Heart right ventricle (tissue), 16 donors: Measurements from ENCODE around the gene PIM3. TPM values are rescaled to one million over a fixed set of nuclear protein-coding genes. Genes with fewer than 3 reads are reported as not detected.

Experiments used
- ATAC-seq, 8 donors: fragments of 200-7000 bp; cut with Tn5 transposase; one replicate each; pipeline ENCODE4 v1.9.1; 2020; ENCODE audit warnings: mild to moderate bottlenecking in 8 of 8, moderate library complexity in 8 of 8, moderate number of reproducible peaks in 1 of 8
- DNase-seq, 2 donors: peaks; one replicate each; pipeline ENCODE4 v3.0.0-alpha.2; 2020
- H3K27ac ChIP-seq, 10 donors: fragments of 200-600 bp; sonication (generic) in 2 of 10; one replicate each; pipeline versions ENCODE4 v1.5.0 to v1.8.0; 2020 to 2022; ENCODE audit warnings: mild to moderate bottlenecking in 3 of 10
- H3K27me3 ChIP-seq, 7 donors: fragments of 200-600 bp; one replicate each; pipeline ENCODE4 v1.8.0; 2021 to 2022; ENCODE audit warnings: mild to moderate bottlenecking in 2 of 7
- H3K36me3 ChIP-seq, 9 donors: fragments of 200-600 bp; sonication (generic) in 1 of 9; one replicate each; pipeline versions ENCODE4 v1.5.0 to v1.8.0; 2020 to 2022; ENCODE audit warnings: mild to moderate bottlenecking in 2 of 9
- H3K4me1 ChIP-seq, 9 donors: fragments of 200-600 bp; sonication (generic) in 1 of 9; one replicate each; pipeline versions ENCODE4 v1.5.0 to v1.8.0; 2020 to 2022; ENCODE audit warnings: mild to moderate bottlenecking in 4 of 9
- H3K4me3 ChIP-seq, 10 donors: fragments of 200-600 bp; sonication (generic) in 2 of 10; one replicate each; pipeline versions ENCODE4 v1.5.0 to v1.8.0; 2020 to 2022; ENCODE audit warnings: mild to moderate bottlenecking in 7 of 10, moderate library complexity in 2 of 10
- H3K9me3 ChIP-seq, 11 donors: fragments of 200-600 bp in 10 of 11; sonication (generic) in 2 of 11; one replicate each; pipeline versions ENCODE4 v1.5.0 to v1.8.0; 2013 to 2022; ENCODE audit warnings: mild to moderate bottlenecking in 2 of 11, control low read depth in 1 of 11, moderate library complexity in 1 of 11
- CTCF ChIP-seq, 9 donors: fragments of 200-600 bp; sonication (generic) in 2 of 9; IDR thresholded peaks; one replicate each; pipeline versions ENCODE4 v1.5.0 to v1.8.0; 2021 to 2022; ENCODE audit warnings: antibody characterized with exemption in 9 of 9, mild to moderate bottlenecking in 5 of 9, moderate library complexity in 1 of 9
- WGBS, 2 donors: extraction: QIAGEN DNeasy Blood & Tissue Kit; methylation state at CpG; one replicate each; pipeline ENCODE4 v1.1.7; 2013; ENCODE audit warnings: inconsistent platforms in 1 of 2; 5-methylcytosine and 5-hydroxymethylcytosine counted together
- intact Hi-C, 10 donors: fragments of 100-400 bp; cut with DNase I; formaldehyde crosslinking; loops; one replicate each; pipeline versions ENCODE4 v1.11.1 to v1.14.2; 2022
- polyA plus RNA-seq, 2 donors: library from polyadenylated mRNA; stranded (reverse); fragments of 200-250 nt; gene quantifications; one replicate each; pipeline ENCODE4 v1.2.3, GENCODE V29; 2013
- total RNA-seq, 10 donors: library from RNA; stranded (reverse); fragmentation: NEBNext Ultra II Directional in 3 of 10; extraction: Animal tissue kit (Norgen Biotek cat#: 25700) in 3 of 10; gene quantifications; one replicate each; pipeline versions ENCODE4 v1.2.1 to v1.2.4, GENCODE V29; 2021 to 2023
- donor health status: Arrhythmogenic right ventricular cardiomyopathy.
- donor health status: ischemic (EF 13 %, LVEDD 7.1; RV severe dilation, severe dysfunction).
- donor health status: healthy with polysubstance abuse.
- donor health status: DM: no; HTN: yes; CAD: no.
- donor health status: DM: no; HTN: no; CAD: no.
- donor health status: ischemic (EF 25% LVEDD 6.9; RV normal size, moderate dysfunction).
- donor health status: ischemic (EF 25% LVEDD 5.7; RV mildly dilated, moderate dysfunction).
- donor health status: healthy.
- donor health status: DM: yes; HTN: yes; CAD: no.
- donor health status: Ischemic cardiomyopathy.
- donor health status: ischemic (EF 35%, LVEDD 5.7; RV mildly dilated, moderate dysfunction).
- donor health status: nonischemic (EF 11% LVEDD 7.7; RV severe dilation, severe dysfunction).
- donor health status: DM: yes; HTN: yes; CAD: no.
- donor health status: PGD.
- donor health status: ischemic (EF 29% LVEDD 5.4; RV normal size, mild dysfunction).
- donor health status: nonischemic (EF 23%, LVEDD 6.1; RV moderate dilation, normal function).

PIM3 gene
- total and polyA plus RNA-seq, 12 donors, result 27.4 to 81.6 (median 43.7) TPM

DNA sequence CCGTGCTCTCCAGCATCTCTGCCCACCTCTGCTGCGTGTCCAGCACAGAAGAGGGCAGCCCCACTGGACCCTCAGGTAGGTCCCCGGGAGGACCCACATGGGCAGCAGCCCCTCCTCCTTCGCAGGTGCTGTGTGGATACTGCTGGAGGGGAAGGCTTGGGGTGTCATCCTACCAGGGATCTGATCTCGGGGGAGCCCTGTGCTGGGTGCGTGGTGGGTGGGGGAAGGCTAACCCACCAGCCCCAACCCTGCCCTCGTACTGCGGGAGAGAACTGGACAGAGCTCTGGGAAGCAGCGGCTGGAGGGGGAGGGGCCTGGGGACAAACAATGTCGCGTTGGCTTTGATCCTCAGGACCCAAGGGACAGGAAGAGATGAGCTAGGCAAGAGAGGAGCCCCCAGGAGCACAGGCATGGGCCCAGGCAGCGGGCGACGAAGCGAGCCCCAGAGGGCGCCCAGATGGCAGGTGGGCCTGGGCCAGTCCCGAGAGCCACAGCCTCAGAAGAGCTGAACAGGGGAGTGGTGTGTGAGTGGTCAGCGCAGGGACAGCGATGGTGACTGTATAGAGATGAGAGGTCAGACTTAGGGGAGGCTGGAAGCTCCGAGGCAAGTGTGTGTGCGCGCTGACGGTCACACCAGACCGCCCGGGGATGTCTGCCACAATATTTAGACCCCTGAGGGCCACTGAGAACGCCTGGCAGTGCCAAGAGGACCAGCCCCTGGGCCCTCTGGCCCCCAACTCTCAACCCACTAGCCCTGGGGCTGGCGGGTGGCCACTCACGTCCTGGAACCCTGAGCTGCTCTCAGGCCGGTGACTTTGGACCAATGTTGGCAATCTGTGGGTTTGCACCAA is 1.4 kb upstream of the PIM3 start:
- H3K27me3 ChIP-seq, result no peaks in the 10 kb centered on the region
- no peak for ATAC-seq
- H3K36me3 ChIP-seq, result peaks cover 0 to 28% (median 17%) of the 10 kb centered on the region in 9 donors
- 66 to 70% methylated on average over 29 of the region's 29 CpGs for WGBS, 2 donors
- intact Hi-C loops, result no loop called here
- H3K4me3 ChIP-seq, result peak overlapping the region; percentile 30 to 97 (median 88)
- no peaks in the 10 kb centered on the region for H3K9me3 ChIP-seq
- peaks cover 39 to 61% (median 51%) of the 10 kb centered on the region in 9 donors for H3K4me1 ChIP-seq
- H3K27ac ChIP-seq, result peak overlapping the region in 9 of 10 donors; percentile 85 to 99 (median 98)
- no peak for TF ChIP-seq CTCF (IDR thresholded peaks at IDR 0.05)
- peak; percentile 26 to 32 for DNase-seq

GRCh38 chr22:49959782-49960158 is 802 bp upstream of the PIM3 start:
- WGBS, 2 donors, result 11 to 14% methylated on average over 21 of the region's 21 CpGs
- ATAC-seq (peak in 4 of 8 donors; percentile 0 to 11 (median 3)), DNase-seq (peak in 1 of 2 donors; percentile 59)
- Histone ChIP-seq H3K27ac (peak overlapping the region; percentile 85 to 100 (median 98)), H3K36me3 (peaks cover 0 to 34% (median 17%) of the 10 kb centered on the region in 9 donors), H3K9me3 (no peaks in the 10 kb centered on the region), H3K4me1 (peaks cover 37 to 61% (median 51%) of the 10 kb centered on the region in 9 donors), H3K27me3 (no peaks in the 10 kb centered on the region), H3K4me3 (peak overlapping the region; percentile 30 to 97 (median 88))
- intact Hi-C loops, result loop anchor here in 6 of 10 donors (1.0 to 2.0 kb wide), 4 partner anchors 21 to 41 kb away; partner anchors contain the start of genes ALG12 (in 1 of the 6) and CRELD2 (in 1 of the 6)
- TF ChIP-seq CTCF (IDR thresholded peaks at IDR 0.05), result peak in 1 of 9 donors; percentile 22

DNA sequence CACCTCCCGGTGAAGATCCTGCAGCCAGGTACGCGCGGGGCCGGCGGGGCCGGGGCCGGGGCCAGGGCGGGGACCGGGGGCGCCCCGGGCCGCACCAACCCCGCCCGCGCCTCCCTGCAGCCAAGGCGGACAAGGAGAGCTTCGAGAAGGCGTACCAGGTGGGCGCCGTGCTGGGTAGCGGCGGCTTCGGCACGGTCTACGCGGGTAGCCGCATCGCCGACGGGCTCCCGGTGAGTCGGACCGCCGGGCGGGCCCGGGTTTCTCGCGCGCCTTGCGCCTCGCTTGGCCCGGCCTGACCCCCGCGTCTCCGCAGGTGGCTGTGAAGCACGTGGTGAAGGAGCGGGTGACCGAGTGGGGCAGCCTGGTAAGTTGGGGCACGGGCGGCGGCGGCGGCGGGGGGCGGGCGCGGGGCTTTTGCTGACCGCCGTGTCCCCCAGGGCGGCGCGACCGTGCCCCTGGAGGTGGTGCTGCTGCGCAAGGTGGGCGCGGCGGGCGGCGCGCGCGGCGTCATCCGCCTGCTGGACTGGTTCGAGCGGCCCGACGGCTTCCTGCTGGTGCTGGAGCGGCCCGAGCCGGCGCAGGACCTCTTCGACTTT is 531 bp downstream of the PIM3 start:
- peaks cover 37 to 61% (median 56%) of the 10 kb centered on the region in 9 donors for H3K4me1 ChIP-seq
- intact Hi-C loops, result loop anchor here in 5 of 10 donors (1.0 to 2.0 kb wide), 3 partner anchors 24 to 26 kb away; no protein-coding TSS in a partner anchor

More for the DNA sequence above, 531 bp downstream of the PIM3 start:
- H3K9me3 ChIP-seq, result no peaks in the 10 kb centered on the region
- TF ChIP-seq CTCF (IDR thresholded peaks at IDR 0.05), result peak in 1 of 9 donors; percentile 28
- H3K4me3 ChIP-seq, result peak overlapping the region; percentile 82 to 97 (median 89)
- peak; percentile 44 to 62 for DNase-seq
- peak overlapping the region; percentile 86 to 100 (median 98) for H3K27ac ChIP-seq
- no peaks in the 10 kb centered on the region for H3K27me3 ChIP-seq
- 1% methylated on average over 51 to 84 of the region's 84 CpGs for WGBS, 2 donors
- ATAC-seq, result no peak
- peaks cover 0 to 45% (median 17%) of the 10 kb centered on the region in 9 donors for H3K36me3 ChIP-seq
